Measurements from ENCODE around the gene CABP1. TPM values are rescaled to one million over a fixed set of nuclear protein-coding genes. Genes with fewer than 3 reads are reported as not detected.
A peak's percentile ranks its signal among the peaks of the same experiment; 100 is the strongest.

Gene CABP1
- total and polyA plus RNA-seq, 4 experiments from 2014 or later = not detected

- peak overlapping the region in 2 of 7 donors; percentile 14 to 38 for H3K27ac Mint-ChIP-seq
- intact Hi-C loops (cut with micrococcal nuclease) = no loop called here
- no peak overlapping the region for H3K4me3 ChIP-seq (ENCODE audit: low read length in 2 of 2)
- H3K9me3 Mint-ChIP-seq = no peaks in the 10 kb centered on the region
- H3K27me3 ChIP-seq (ENCODE audit: insufficient read depth, low read length) = no peaks in the 10 kb centered on the region
- peaks cover 28 to 40% of the 10 kb centered on the region in 2 donors for H3K36me3 Mint-ChIP-seq
- H3K4me1 Mint-ChIP-seq = no peaks in the 10 kb centered on the region
- no peak overlapping the region for H3K4me3 Mint-ChIP-seq
- no peaks in the 10 kb centered on the region for H3K9me3 ChIP-seq (ENCODE audit: control insufficient read depth in 1 of 2, low read length in 2 of 2)
- no peak for DNase-seq
- H3K36me3 ChIP-seq (ENCODE audit: insufficient read depth, low read length) = peaks cover 37% of the 10 kb centered on the region
- H3K4me1 ChIP-seq (ENCODE audit: insufficient read depth, low read length) = no peaks in the 10 kb centered on the region
- ChIA-PET CTCF (ENCODE audit: partially characterized antibody) (interaction anchor here (1.4 to 1.5 kb wide), 2 partner anchors 55 to 56 kb away, joined by 3 to 5 read pairs; no protein-coding TSS in a partner anchor), POLR2A (ENCODE audit: partially characterized antibody) (no interaction called here)
- no peak overlapping the region for H3K27ac ChIP-seq (ENCODE audit: low read depth, low read length)
- no peaks in the 10 kb centered on the region for H3K27me3 Mint-ChIP-seq
Observed at GRCh38 chr12:120703311-120703942, 63.0 kb downstream of the CABP1 start.

- no peak for DNase-seq
- H3K4me3 ChIP-seq (ENCODE audit: low read length in 2 of 2) = no peak overlapping the region
- Mint-ChIP-seq H3K27ac (no peak overlapping the region), H3K4me3 (no peak overlapping the region), H3K4me1 (peaks cover 3 to 10% (median 7%) of the 10 kb centered on the region in 4 donors), H3K27me3 (no peaks in the 10 kb centered on the region), H3K36me3 (peaks cover 10 to 24% of the 10 kb centered on the region in 2 donors), H3K9me3 (no peaks in the 10 kb centered on the region)
- H3K36me3 ChIP-seq (ENCODE audit: insufficient read depth, low read length) = peaks cover 16% of the 10 kb centered on the region
- peaks cover 7% of the 10 kb centered on the region for H3K4me1 ChIP-seq (ENCODE audit: insufficient read depth, low read length)
- no peak overlapping the region for H3K27ac ChIP-seq (ENCODE audit: low read depth, low read length)
- POLR2A ChIA-PET (ENCODE audit: partially characterized antibody) = no interaction called here
- H3K9me3 ChIP-seq (ENCODE audit: control insufficient read depth in 1 of 2, low read length in 2 of 2) = no peaks in the 10 kb centered on the region
- CTCF ChIA-PET (ENCODE audit: partially characterized antibody) = no interaction called here
- intact Hi-C loops (cut with micrococcal nuclease) = no loop called here
- H3K27me3 ChIP-seq (ENCODE audit: insufficient read depth, low read length) = no peaks in the 10 kb centered on the region
Observed at GRCh38 chr12:120705618-120706017, 65.2 kb downstream of the CABP1 start.

GRCh38 chr12:120706029-120706428 is 65.6 kb downstream of the CABP1 start:
- H3K4me1 Mint-ChIP-seq = peaks cover 4 to 12% (median 8%) of the 10 kb centered on the region in 4 donors
- no peaks in the 10 kb centered on the region for H3K27me3 Mint-ChIP-seq
- no peaks in the 10 kb centered on the region for H3K9me3 Mint-ChIP-seq
- intact Hi-C loops (cut with micrococcal nuclease) = no loop called here
- H3K27ac ChIP-seq (ENCODE audit: low read depth, low read length) = no peak overlapping the region
- peaks cover 12% of the 10 kb centered on the region for H3K36me3 ChIP-seq (ENCODE audit: insufficient read depth, low read length)
- no peak for DNase-seq
- peak overlapping the region in 3 of 7 donors; percentile 22 to 82 (median 48) for H3K27ac Mint-ChIP-seq
- no peaks in the 10 kb centered on the region for H3K27me3 ChIP-seq (ENCODE audit: insufficient read depth, low read length)
- peaks cover 6 to 20% of the 10 kb centered on the region in 2 donors for H3K36me3 Mint-ChIP-seq
- ChIA-PET CTCF (ENCODE audit: partially characterized antibody) (no interaction called here), POLR2A (ENCODE audit: partially characterized antibody) (no interaction called here)
- no peaks in the 10 kb centered on the region for H3K9me3 ChIP-seq (ENCODE audit: control insufficient read depth in 1 of 2, low read length in 2 of 2)
- H3K4me1 ChIP-seq (ENCODE audit: insufficient read depth, low read length) = peaks cover 8% of the 10 kb centered on the region
- H3K4me3 ChIP-seq (ENCODE audit: low read length in 2 of 2) = no peak overlapping the region
- no peak overlapping the region for H3K4me3 Mint-ChIP-seq

GRCh38 chr12:120708651-120709050 is 68.2 kb downstream of the CABP1 start:
- peaks cover under 1 to 12% of the 10 kb centered on the region in 2 donors for H3K36me3 Mint-ChIP-seq
- DNase-seq = no peak
- intact Hi-C loops (cut with micrococcal nuclease) = no loop called here
- ChIA-PET CTCF (ENCODE audit: partially characterized antibody) (interaction anchor here (1.0 to 5.5 kb wide), 3 partner anchors 8 to 61 kb away, joined by 4 to 65 read pairs (median 5); no protein-coding TSS in a partner anchor), POLR2A (ENCODE audit: partially characterized antibody) (interaction anchor here (2.7 kb wide), 1 partner anchor 21 kb away, joined by 17 read pairs; the partner anchor contains the start of gene MLEC)
- no peaks in the 10 kb centered on the region for H3K36me3 ChIP-seq (ENCODE audit: insufficient read depth, low read length)
- H3K4me3 ChIP-seq (ENCODE audit: low read length in 2 of 2) = no peak overlapping the region
- no peaks in the 10 kb centered on the region for H3K9me3 ChIP-seq (ENCODE audit: control insufficient read depth in 1 of 2, low read length in 2 of 2)
- H3K9me3 Mint-ChIP-seq = no peaks in the 10 kb centered on the region
- peaks cover 13 to 36% (median 27%) of the 10 kb centered on the region in 4 donors for H3K4me1 Mint-ChIP-seq
- no peak overlapping the region for H3K27ac ChIP-seq (ENCODE audit: low read depth, low read length)
- no peaks in the 10 kb centered on the region for H3K27me3 Mint-ChIP-seq
- no peaks in the 10 kb centered on the region for H3K27me3 ChIP-seq (ENCODE audit: insufficient read depth, low read length)
- peaks cover 23% of the 10 kb centered on the region for H3K4me1 ChIP-seq (ENCODE audit: insufficient read depth, low read length)
- peak overlapping the region in 5 of 7 donors; percentile 64 to 92 (median 76) for H3K27ac Mint-ChIP-seq
- H3K4me3 Mint-ChIP-seq = peak overlapping the region in 5 of 8 donors; percentile 31 to 57 (median 49)

GRCh38 chr12:120710031-120710804 is 69.8 kb downstream of the CABP1 start, which contains the start of gene UNC119B:
TSS of gene UNC119B (plus strand) at chr12:120710458. CDS start at chr12:120710475, 17 bp downstream.
- ChIA-PET CTCF (ENCODE audit: partially characterized antibody) (interaction anchor here (0.6 to 5.5 kb wide), 3 partner anchors 22 to 1154 kb away, joined by 3 to 65 read pairs (median 5); no protein-coding TSS in a partner anchor), POLR2A (ENCODE audit: partially characterized antibody) (interaction anchor here (1.0 to 2.8 kb wide), 7 partner anchors 10 to 408 kb away, joined by 3 to 17 read pairs (median 6); partner anchors contain the start of genes ACADS, MLEC, POP5 and SIRT4)
- peak within 1 kb of the TSS; percentile 78 for H3K27ac ChIP-seq (ENCODE audit: low read depth, low read length)
- Mint-ChIP-seq H3K36me3 (peaks cover 6 to 20% of the 10 kb centered on the region in 2 donors), H3K9me3 (no peaks in the 10 kb centered on the region), H3K4me3 (peak within 1 kb of the TSS; percentile 89 to 96 (median 94)), H3K27ac (peak within 1 kb of the TSS; percentile 83 to 98 (median 93)), H3K4me1 (peaks cover 17 to 41% (median 32%) of the 10 kb centered on the region in 4 donors), H3K27me3 (no peaks in the 10 kb centered on the region)
- H3K27me3 ChIP-seq (ENCODE audit: insufficient read depth, low read length) = no peaks in the 10 kb centered on the region
- intact Hi-C loops (cut with micrococcal nuclease) = loop anchor here (1.0 to 10.0 kb wide), 6 partner anchors 15 to 405 kb away; partner anchors contain the start of genes ACADS, COX6A1, HNF1A and MLEC
- peaks cover 4% of the 10 kb centered on the region for H3K36me3 ChIP-seq (ENCODE audit: insufficient read depth, low read length)
- no peaks in the 10 kb centered on the region for H3K9me3 ChIP-seq (ENCODE audit: control insufficient read depth in 1 of 2, low read length in 2 of 2)
- H3K4me3 ChIP-seq (ENCODE audit: low read length in 2 of 2) = peak within 1 kb of the TSS; percentile 49 to 68
- peak; percentile 66 to 78 (median 70) for DNase-seq
- peaks cover 26% of the 10 kb centered on the region for H3K4me1 ChIP-seq (ENCODE audit: insufficient read depth, low read length)

GRCh38 chr12:120710805-120711296 is 70.4 kb downstream of the CABP1 start:
- peak in 3 of 5 donors; percentile 12 to 17 (median 14) for DNase-seq
- peak overlapping the region; percentile 89 to 96 (median 94) for H3K4me3 Mint-ChIP-seq
- intact Hi-C loops (cut with micrococcal nuclease) = loop anchor here (1.0 to 10.0 kb wide), 6 partner anchors 14 to 404 kb away; partner anchors contain the start of genes ACADS, COX6A1, HNF1A and MLEC
- H3K4me1 Mint-ChIP-seq = peaks cover 17 to 41% (median 32%) of the 10 kb centered on the region in 4 donors
- peaks cover 26% of the 10 kb centered on the region for H3K4me1 ChIP-seq (ENCODE audit: insufficient read depth, low read length)
- CTCF ChIA-PET (ENCODE audit: partially characterized antibody) = interaction anchor here (0.7 to 5.5 kb wide), 2 partner anchors 24 to 64 kb away, joined by 3 to 65 read pairs; partner anchors contain the start of gene MLEC
- H3K27me3 ChIP-seq (ENCODE audit: insufficient read depth, low read length) = no peaks in the 10 kb centered on the region
- H3K36me3 ChIP-seq (ENCODE audit: insufficient read depth, low read length) = peaks cover 4% of the 10 kb centered on the region
- no peaks in the 10 kb centered on the region for H3K27me3 Mint-ChIP-seq
- no peaks in the 10 kb centered on the region for H3K9me3 ChIP-seq (ENCODE audit: control insufficient read depth in 1 of 2, low read length in 2 of 2)
- H3K9me3 Mint-ChIP-seq = no peaks in the 10 kb centered on the region
- H3K4me3 ChIP-seq (ENCODE audit: low read length in 2 of 2) = peak overlapping the region; percentile 49 to 68
- H3K36me3 Mint-ChIP-seq = peaks cover 6 to 22% of the 10 kb centered on the region in 2 donors
- H3K27ac ChIP-seq (ENCODE audit: low read depth, low read length) = peak overlapping the region; percentile 78
- POLR2A ChIA-PET (ENCODE audit: partially characterized antibody) = interaction anchor here (0.9 to 2.8 kb wide), 7 partner anchors 12 to 409 kb away, joined by 3 to 17 read pairs (median 6); partner anchors contain the start of genes ACADS, MLEC, POP5 and SIRT4
- H3K27ac Mint-ChIP-seq = peak overlapping the region; percentile 68 to 98 (median 93)

Measured in CD4-positive, alpha-beta memory T cell (primary cell).